Pulmonary artery endothelial cell (primary cell): ENCODE data around the gene TMEM254. TPM values are rescaled to one million over a fixed set of nuclear protein-coding genes. Genes with fewer than 3 reads are reported as not detected.
"Not testable (repeated sequence)": the region's sequence is repeated elsewhere in the genome, so short reads cannot be mapped to it uniquely, and the experiment has no call there.

Experiments
- DNase-seq: peaks from one replicate; pipeline ENCODE4 v3.0.0-alpha.2; 2011; ENCODE audit warnings: low read depth, low spot score
- total RNA-seq: library from RNA; depleted of rRNA; stranded (reverse); fragments of >200 nt; gene quantifications from 2 replicates; pipeline ENCODE4 v1.2.3, GENCODE V29; 2014

TMEM254 gene
- total RNA-seq, 1 donor from 2014 or later = 4.1 TPM

DNA sequence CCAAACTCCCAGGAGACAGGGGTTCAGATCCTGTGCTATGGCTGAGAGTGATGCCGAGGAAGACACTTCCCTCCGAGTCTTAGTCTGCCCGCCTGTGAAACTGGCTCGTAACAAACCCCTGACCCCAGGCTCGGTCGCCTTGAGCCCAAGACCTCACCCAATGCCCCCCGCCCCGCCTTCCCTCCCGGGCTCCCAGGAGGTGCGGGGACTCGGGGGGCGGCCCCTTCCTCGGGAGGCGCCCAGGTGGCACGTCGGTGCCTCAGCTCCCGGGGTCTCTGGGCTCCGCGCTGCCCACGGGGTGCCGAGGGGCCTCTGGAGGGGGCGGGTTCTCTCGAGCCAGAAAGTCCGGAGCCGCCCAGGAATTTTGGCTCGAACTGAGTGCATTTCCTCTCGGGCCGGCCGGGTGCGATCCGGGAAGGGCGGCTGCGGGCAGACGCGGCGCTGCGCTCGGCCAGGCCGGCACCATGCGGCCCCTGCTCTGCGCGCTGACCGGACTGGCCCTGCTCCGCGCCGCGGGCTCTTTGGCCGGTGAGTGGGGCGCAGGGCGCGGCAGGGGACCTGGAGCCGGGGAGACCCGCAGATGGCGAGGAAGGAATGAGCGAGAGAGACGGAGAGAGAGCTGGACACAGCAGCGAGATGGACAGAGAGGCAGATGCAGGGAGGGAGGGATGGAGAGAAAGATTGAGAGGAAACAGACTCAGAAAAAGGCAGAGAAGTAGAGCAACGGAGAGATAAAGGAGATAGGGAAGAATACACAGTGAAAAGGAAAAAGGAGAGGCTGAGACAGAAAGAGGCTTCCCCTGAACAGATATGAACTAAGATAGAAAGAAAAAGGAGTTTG lies 54.1 kb downstream of the TMEM254 start, which contains the start of gene PLAC9:
Gene PLAC9, plus strand, starts transcription at position 432 of the 841 bp plus-strand sequence. Its CDS starts 33 bp downstream, at position 465.
- no peak for DNase-seq

DNA sequence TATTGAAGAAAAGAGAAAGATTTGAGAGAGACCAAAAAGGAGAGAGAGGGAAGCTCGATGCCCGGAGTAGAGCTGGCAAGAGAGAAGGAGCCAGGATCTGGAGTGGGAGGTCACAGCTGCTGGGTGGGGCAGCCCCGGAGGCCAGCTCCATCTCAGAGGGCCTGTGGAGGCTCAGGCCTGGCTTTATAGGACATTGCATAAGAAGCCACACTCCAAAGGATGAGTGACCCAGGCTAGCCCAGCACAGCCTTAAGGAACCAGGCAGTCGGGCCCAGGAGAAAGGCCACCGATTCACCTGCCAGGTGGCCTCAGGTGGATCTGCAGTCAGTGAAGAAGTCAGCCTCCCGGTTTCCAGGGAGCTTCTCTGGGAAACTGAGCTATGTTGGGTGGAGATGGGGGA lies 54.7 kb downstream of the TMEM254 start:
- no peak for DNase-seq

DNA sequence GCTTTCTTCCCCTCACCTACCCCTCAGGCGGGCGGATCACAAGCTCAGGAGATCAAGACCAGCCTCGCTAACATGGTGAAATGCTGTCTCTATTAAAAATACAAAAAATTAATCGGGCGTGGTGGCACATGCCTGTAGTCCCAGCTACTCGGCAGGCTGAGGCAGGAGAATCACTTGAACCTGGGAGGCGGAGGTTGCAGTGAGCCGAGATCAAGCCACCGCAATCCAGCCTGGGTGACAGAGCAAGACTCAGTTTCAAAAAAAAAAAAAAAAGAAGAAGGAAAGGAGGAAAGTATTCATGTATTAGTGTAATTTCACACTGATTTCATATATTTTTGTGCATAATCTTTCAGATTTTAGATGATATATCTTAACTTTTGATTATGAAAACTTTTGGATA lies 55.2 kb downstream of the TMEM254 start:
- DNase-seq = not testable (repeated sequence)

DNA sequence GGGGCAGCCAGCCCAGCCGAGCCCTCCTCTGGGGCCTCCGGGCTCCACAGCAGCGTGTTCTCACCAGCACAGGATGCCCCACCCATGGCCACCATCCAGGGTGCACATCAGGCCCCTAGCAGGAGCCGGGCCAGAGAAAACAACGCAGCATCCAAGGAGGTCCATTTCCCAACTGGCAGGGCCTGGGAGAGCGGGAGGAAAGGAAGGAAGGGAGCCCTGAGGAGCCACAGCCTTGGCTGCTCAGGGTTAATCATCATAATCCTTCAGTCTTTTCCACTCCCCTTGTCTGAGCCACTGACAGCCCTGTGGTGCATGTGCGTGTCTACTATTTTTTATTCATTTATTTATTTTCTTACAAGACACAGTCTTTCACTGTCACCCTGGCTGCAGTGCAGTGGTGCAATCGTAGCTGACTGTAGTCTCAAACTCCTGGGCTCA lies 57.7 kb downstream of the TMEM254 start:
- DNase-seq = no peak

DNA sequence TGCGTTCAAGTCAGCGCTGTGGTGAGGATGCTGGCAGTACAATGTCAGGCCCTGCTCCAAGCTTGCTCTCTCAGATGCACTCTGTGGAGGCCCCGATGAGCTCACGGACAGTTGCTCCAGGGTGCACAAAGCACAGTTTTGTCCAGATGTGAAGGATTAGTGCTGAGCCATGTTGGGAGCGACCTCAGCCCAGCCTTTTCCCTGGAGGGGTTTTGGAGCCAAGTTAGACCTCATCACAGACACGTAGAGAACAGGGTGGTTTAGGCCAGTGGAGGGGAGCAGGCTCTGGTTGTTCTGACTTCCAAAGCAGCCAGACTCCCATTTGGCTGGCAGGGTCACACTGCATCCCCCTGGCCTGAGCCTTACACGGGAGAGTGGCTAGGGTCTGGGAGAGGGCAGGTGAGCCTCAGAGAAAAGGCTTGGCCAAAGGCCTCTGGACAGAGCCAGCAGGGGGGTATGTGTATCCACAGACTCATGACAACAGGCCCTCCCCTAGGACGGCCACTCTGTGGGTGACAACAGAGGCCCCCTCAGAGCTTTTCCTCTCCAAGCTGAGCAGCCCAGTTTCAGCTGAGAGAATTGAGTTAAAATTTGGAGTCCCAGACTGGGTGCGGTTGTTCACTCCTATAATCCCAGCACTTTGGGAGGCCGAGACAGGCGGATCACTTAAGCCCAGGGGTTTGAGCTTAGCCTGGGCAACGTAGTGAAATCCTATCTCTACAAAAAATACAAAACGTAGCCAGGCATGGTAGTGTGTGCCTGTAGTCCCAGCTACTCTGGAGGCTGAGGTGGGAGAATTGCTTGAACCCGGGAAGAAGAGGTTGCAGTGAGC lies 58.8 kb downstream of the TMEM254 start:
- DNase-seq = no peak

DNA sequence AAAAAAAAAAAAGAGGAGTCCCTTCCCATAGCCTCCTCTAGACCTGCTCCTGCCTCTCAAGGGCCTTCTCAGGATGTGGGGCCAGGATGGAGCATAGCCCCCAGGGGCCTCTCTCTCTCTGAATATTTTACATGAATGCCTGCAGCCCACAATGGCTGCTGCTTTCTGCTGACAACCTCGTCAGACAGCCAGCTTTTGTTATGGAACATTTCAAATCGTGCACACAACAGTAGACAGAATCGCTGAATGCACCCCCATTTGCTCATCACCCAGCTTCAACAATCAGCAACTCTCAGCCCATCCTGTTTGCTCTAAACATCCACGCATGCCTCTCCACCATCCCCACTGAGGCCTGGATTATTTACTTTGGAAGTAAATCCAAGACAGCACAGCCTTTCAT lies 59.5 kb downstream of the TMEM254 start:
- DNase-seq = no peak

DNA sequence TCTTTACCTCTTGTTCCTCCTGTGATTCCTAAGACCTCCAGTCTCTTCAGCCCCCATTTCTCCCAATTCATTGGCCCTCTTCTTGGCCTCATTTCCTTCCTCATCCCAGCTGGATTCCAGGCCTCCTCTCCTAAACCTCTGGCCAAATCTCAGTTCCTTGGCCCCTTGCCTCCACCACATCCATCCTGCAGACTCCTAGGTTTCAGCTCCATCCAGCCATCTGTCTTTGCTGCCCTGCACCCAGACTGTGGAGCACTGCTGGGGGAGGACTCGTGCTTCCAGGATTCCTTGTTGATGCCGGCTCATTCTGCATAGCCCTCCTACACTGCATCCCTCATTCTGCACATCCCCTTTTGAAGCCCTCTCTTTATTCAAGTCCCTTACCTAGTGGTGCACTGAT lies 60.8 kb downstream of the TMEM254 start:
- DNase-seq = no peak

DNA sequence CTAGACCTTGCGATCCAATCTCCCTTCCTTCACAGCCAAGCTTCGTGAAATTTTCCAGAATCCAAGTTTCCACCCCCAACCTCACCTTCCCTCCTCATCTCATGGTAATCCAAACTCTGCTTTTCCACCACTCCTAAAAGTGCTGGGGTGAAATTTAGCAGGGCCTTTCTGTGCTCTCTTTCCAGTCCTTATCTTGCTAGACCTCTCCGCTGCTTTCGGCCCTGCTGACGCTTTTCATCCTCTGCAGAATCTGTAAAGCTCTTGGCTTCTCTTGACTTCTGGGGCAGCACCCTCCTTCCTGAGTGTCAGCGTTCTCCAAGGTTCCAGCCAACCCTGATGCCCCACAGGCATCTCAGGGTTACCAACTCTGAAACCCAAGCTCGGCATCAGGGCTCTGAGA lies 61.8 kb downstream of the TMEM254 start:
- no peak for DNase-seq

DNA sequence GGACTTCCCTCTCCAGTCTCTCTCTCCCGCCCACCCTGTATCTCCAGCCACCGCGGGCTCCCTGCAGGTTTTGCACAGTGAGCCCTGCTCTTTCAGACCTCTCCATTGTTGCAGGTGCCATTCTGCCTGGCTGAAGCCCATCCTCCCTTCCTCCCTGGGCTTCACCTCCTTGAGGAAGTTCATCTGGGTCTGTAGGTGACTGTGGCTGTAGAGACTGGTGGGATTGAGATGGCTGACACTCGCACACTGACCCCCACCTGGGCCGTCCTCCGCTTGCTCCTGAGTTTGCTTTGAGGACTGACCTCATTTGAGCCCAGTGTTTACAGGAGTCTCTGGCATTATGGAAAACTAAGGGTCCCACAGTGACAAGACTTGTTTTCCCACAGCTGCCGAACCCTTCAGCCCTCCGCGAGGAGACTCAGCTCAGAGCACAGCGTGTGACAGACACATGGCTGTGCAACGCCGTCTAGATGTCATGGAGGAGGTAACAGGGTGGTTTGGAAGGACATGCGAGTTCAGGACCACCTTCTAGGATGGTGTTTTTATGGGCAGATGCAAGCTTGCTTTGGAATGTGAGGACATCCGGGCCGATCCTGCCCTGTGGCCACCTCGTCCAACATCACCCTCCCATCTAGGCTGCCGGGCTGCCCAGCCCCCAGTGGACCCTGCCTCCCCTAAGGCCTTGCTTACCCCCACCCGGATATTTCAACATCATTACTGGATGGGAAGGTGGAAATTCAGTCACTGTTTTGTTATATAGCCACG lies 63.4 kb downstream of the TMEM254 start:
- DNase-seq = no peak

Other genes with a start within 250 kb of the TMEM254 start
- not detected in 2 replicates for gene SFTPD, start 129.6 kb upstream of the TMEM254 start, total RNA-seq
- 5.3 and 8.2 TPM in 2 replicates for gene PLAC9, start 54.1 kb downstream of the TMEM254 start, total RNA-seq
- gene ANXA11, start 126.9 kb downstream of the TMEM254 start, total RNA-seq = 35.8 and 41.9 TPM in 2 replicates
- not detected in 2 replicates for gene MAT1A, start 211.0 kb downstream of the TMEM254 start, total RNA-seq